Measurements from ENCODE around the gene PLD3.

GRCh38 chr19:40336601-40336900 is 11.9 kb upstream of the PLD3 start:
- TF ChIP-seq GATA2 (IDR thresholded peaks at IDR 0.05; ENCODE audit: low read depth, low read length) (no peak), GATA3 (IDR thresholded peaks at IDR 0.05; ENCODE audit: low read depth, low read length) (no peak)
